ACC112 (cell line): ENCODE data around the gene PRKCB.
"Not testable (repeated sequence)": the region's sequence is repeated elsewhere in the genome, so short reads cannot be mapped to it uniquely, and the experiment has no call there.

Source experiments
- H2AFZ ChIP-seq: fragments of 200-600 bp; sonication (generic); one replicate; pipeline ENCODE4 v1.6.0; 2017; ENCODE audit warnings: antibody characterized with exemption, low read length; ENCODE audit not compliant: unreplicated experiment
- H3K27ac ChIP-seq: fragments of 200-600 bp; sonication (generic); 2 replicates; pipeline ENCODE4 v1.5.1; 2014; ENCODE audit warnings: low read depth, mild to moderate bottlenecking, antibody characterized with exemption, low read length, moderate library complexity
- H3K27me3 ChIP-seq: fragments of 200-600 bp; sonication (generic); 2 replicates; pipeline ENCODE4 v1.6.1; 2014; ENCODE audit warnings: mild to moderate bottlenecking, antibody characterized with exemption, low read length, moderate library complexity, mixed read lengths; ENCODE audit not compliant: insufficient read depth
- H3K36me3 ChIP-seq: fragments of 200-600 bp; sonication (generic); 2 replicates; pipeline ENCODE4 v1.6.1; 2016; ENCODE audit warnings: mild to moderate bottlenecking, antibody characterized with exemption, low read length, moderate library complexity, mixed read lengths; ENCODE audit not compliant: insufficient read depth
- H3K4me1 ChIP-seq: fragments of 200-600 bp; sonication (generic); one replicate; pipeline ENCODE4 v1.6.1; 2016; ENCODE audit warnings: low read length, mixed read lengths; ENCODE audit not compliant: insufficient read depth, unreplicated experiment, control insufficient read depth
- H3K4me3 ChIP-seq: fragments of 200-600 bp; sonication (generic); 2 replicates; pipeline ENCODE4 v1.5.1; 2014; ENCODE audit warnings: mild to moderate bottlenecking, low read depth, low read length
- H3K79me2 ChIP-seq: fragments of 200-600 bp; sonication (generic); one replicate; pipeline ENCODE4 v1.6.0; 2016; ENCODE audit warnings: low read length; ENCODE audit not compliant: control insufficient read depth, unreplicated experiment, insufficient read depth

Gene PRKCB

GRCh38 chr16:24087891-24088410, 252.2 kb downstream of the PRKCB start:
- Histone ChIP-seq H3K79me2 (no peaks in the 10 kb centered on the region), H2AFZ (no peak overlapping the region), H3K27me3 (no peaks in the 10 kb centered on the region), H3K36me3 (no peaks in the 10 kb centered on the region), H3K4me1 (no peaks in the 10 kb centered on the region), H3K27ac (no peak overlapping the region), H3K4me3 (no peak overlapping the region)

GRCh38 chr16:24088767-24089166, 253.0 kb downstream of the PRKCB start:
- Histone ChIP-seq H3K27me3 (no peaks in the 10 kb centered on the region), H3K36me3 (no peaks in the 10 kb centered on the region), H2AFZ (no peak overlapping the region), H3K27ac (no peak overlapping the region), H3K4me1 (no peaks in the 10 kb centered on the region), H3K4me3 (no peak overlapping the region), H3K79me2 (no peaks in the 10 kb centered on the region)

- Histone ChIP-seq H2AFZ (no peak overlapping the region), H3K4me1 (no peaks in the 10 kb centered on the region), H3K36me3 (no peaks in the 10 kb centered on the region), H3K79me2 (no peaks in the 10 kb centered on the region), H3K27me3 (no peaks in the 10 kb centered on the region), H3K27ac (no peak overlapping the region), H3K4me3 (no peak overlapping the region)
Measured at GRCh38 chr16:24091125-24091524, 255.3 kb downstream of the PRKCB start.

- Histone ChIP-seq H2AFZ (no peak overlapping the region), H3K27ac (no peak overlapping the region), H3K4me3 (no peak overlapping the region), H3K4me1 (no peaks in the 10 kb centered on the region), H3K36me3 (no peaks in the 10 kb centered on the region), H3K79me2 (no peaks in the 10 kb centered on the region), H3K27me3 (no peaks in the 10 kb centered on the region)
Measured at GRCh38 chr16:24093049-24093448, 257.3 kb downstream of the PRKCB start.

GRCh38 chr16:24094660-24095059, 258.9 kb downstream of the PRKCB start:
- no peaks in the 10 kb centered on the region for H3K4me1 ChIP-seq
- no peaks in the 10 kb centered on the region for H3K36me3 ChIP-seq
- H2AFZ ChIP-seq: no peak overlapping the region
- H3K79me2 ChIP-seq: no peaks in the 10 kb centered on the region
- no peak overlapping the region for H3K4me3 ChIP-seq
- H3K27me3 ChIP-seq: no peaks in the 10 kb centered on the region
- H3K27ac ChIP-seq: no peak overlapping the region

- H3K79me2 ChIP-seq: no peaks in the 10 kb centered on the region
- H2AFZ ChIP-seq: no peak overlapping the region
- no peaks in the 10 kb centered on the region for H3K4me1 ChIP-seq
- H3K36me3 ChIP-seq: no peaks in the 10 kb centered on the region
- no peaks in the 10 kb centered on the region for H3K27me3 ChIP-seq
- no peak overlapping the region for H3K27ac ChIP-seq
- H3K4me3 ChIP-seq: no peak overlapping the region
Measured at GRCh38 chr16:24098896-24099295, 263.1 kb downstream of the PRKCB start.

- Histone ChIP-seq H3K36me3 (no peaks in the 10 kb centered on the region), H3K79me2 (no peaks in the 10 kb centered on the region), H3K4me3 (no peak overlapping the region), H3K4me1 (no peaks in the 10 kb centered on the region), H3K27me3 (no peaks in the 10 kb centered on the region), H2AFZ (no peak overlapping the region), H3K27ac (no peak overlapping the region)
Measured at GRCh38 chr16:24101431-24101830, 265.6 kb downstream of the PRKCB start.

- Histone ChIP-seq H3K27me3 (no peaks in the 10 kb centered on the region), H3K4me1 (no peaks in the 10 kb centered on the region), H3K27ac (no peak overlapping the region), H3K36me3 (no peaks in the 10 kb centered on the region), H3K4me3 (no peak overlapping the region), H3K79me2 (no peaks in the 10 kb centered on the region), H2AFZ (no peak overlapping the region)
Measured at GRCh38 chr16:24102209-24102660, 266.5 kb downstream of the PRKCB start.

GRCh38 chr16:24105471-24105870, 269.7 kb downstream of the PRKCB start:
- not testable (repeated sequence) for H3K4me1 ChIP-seq, H3K36me3 ChIP-seq, H3K4me3 ChIP-seq, H3K27me3 ChIP-seq, H2AFZ ChIP-seq, H3K27ac ChIP-seq, H3K79me2 ChIP-seq

GRCh38 chr16:24108090-24108489, 272.3 kb downstream of the PRKCB start:
- not testable (repeated sequence) for H3K27me3 ChIP-seq, H3K27ac ChIP-seq, H3K4me3 ChIP-seq, H3K4me1 ChIP-seq, H2AFZ ChIP-seq, H3K36me3 ChIP-seq, H3K79me2 ChIP-seq

GRCh38 chr16:24111724-24112302, 276.0 kb downstream of the PRKCB start:
- H3K4me1 ChIP-seq: no peaks in the 10 kb centered on the region
- no peak overlapping the region for H3K4me3 ChIP-seq
- H2AFZ ChIP-seq: no peak overlapping the region
- H3K27me3 ChIP-seq: no peaks in the 10 kb centered on the region
- H3K79me2 ChIP-seq: no peaks in the 10 kb centered on the region
- H3K27ac ChIP-seq: no peak overlapping the region
- no peaks in the 10 kb centered on the region for H3K36me3 ChIP-seq
